ENCODE results near the gene C21orf91. TPM values are rescaled to one million over a fixed set of nuclear protein-coding genes. Genes with fewer than 3 reads are reported as not detected.

The C21orf91 gene
- total RNA-seq, 2 experiments from 2014 or later: 51.8 to 57.9 TPM

- ChIA-PET POLR2A (no interaction called here), CTCF (interaction anchor here (0.9 kb wide), 1 partner anchor 234 kb away, joined by 3 read pairs; the partner anchor contains the start of gene CXADR)
- ATAC-seq: no peak
- H3K36me3 Mint-ChIP-seq (ENCODE audit: low read depth): peaks cover 10% of the 10 kb centered on the region
- no peak overlapping the region for H3K4me3 Mint-ChIP-seq
- no peaks in the 10 kb centered on the region for H3K4me1 Mint-ChIP-seq (ENCODE audit: low read depth)
- no peak for DNase-seq
- no peak overlapping the region for H3K27ac Mint-ChIP-seq
- H3K27me3 Mint-ChIP-seq (ENCODE audit: low read depth): peaks cover 2% of the 10 kb centered on the region
- peaks cover 16% of the 10 kb centered on the region for H3K9me3 Mint-ChIP-seq (ENCODE audit: insufficient read depth)
Observed at GRCh38 chr21:17746920-17747319, 72.2 kb downstream of the C21orf91 start.

GRCh38 chr21:17745086-17745485 is 74.1 kb downstream of the C21orf91 start:
- no peaks in the 10 kb centered on the region for H3K27me3 Mint-ChIP-seq (ENCODE audit: low read depth)
- H3K4me3 Mint-ChIP-seq: no peak overlapping the region
- POLR2A ChIA-PET: no interaction called here
- peaks cover 18% of the 10 kb centered on the region for H3K9me3 Mint-ChIP-seq (ENCODE audit: insufficient read depth)
- no peak for ATAC-seq
- H3K27ac Mint-ChIP-seq: no peak overlapping the region
- peaks cover 10% of the 10 kb centered on the region for H3K36me3 Mint-ChIP-seq (ENCODE audit: low read depth)
- CTCF ChIA-PET: no interaction called here
- no peak for DNase-seq
- peaks cover 4% of the 10 kb centered on the region for H3K4me1 Mint-ChIP-seq (ENCODE audit: low read depth)

GRCh38 chr21:17742940-17743592 is 76.1 kb downstream of the C21orf91 start:
- H3K36me3 Mint-ChIP-seq (ENCODE audit: low read depth): peaks cover 10% of the 10 kb centered on the region
- peaks cover 6% of the 10 kb centered on the region for H3K4me1 Mint-ChIP-seq (ENCODE audit: low read depth)
- H3K27me3 Mint-ChIP-seq (ENCODE audit: low read depth): no peaks in the 10 kb centered on the region
- H3K9me3 Mint-ChIP-seq (ENCODE audit: insufficient read depth): peaks cover 23% of the 10 kb centered on the region
- POLR2A ChIA-PET: no interaction called here
- no peak for ATAC-seq
- CTCF ChIA-PET: no interaction called here
- no peak overlapping the region for H3K27ac Mint-ChIP-seq
- DNase-seq: no peak
- H3K4me3 Mint-ChIP-seq: no peak overlapping the region

- ChIA-PET POLR2A (no interaction called here), CTCF (interaction anchor here (1.5 kb wide), 1 partner anchor 40 kb away, joined by 3 read pairs; no protein-coding TSS in a partner anchor)
- no peak overlapping the region for H3K4me3 Mint-ChIP-seq
Observed at GRCh38 chr21:17742181-17742580, 77.0 kb downstream of the C21orf91 start.

More at GRCh38 chr21:17742181-17742580, 77.0 kb downstream of the C21orf91 start:
- no peak for ATAC-seq
- peaks cover 10% of the 10 kb centered on the region for H3K36me3 Mint-ChIP-seq (ENCODE audit: low read depth)
- no peak overlapping the region for H3K27ac Mint-ChIP-seq
- H3K9me3 Mint-ChIP-seq (ENCODE audit: insufficient read depth): peaks cover 23% of the 10 kb centered on the region
- no peaks in the 10 kb centered on the region for H3K27me3 Mint-ChIP-seq (ENCODE audit: low read depth)
- no peak for DNase-seq
- H3K4me1 Mint-ChIP-seq (ENCODE audit: low read depth): peaks cover 6% of the 10 kb centered on the region

Other genes starting within 250 kb of the C21orf91 start
- 10 to 100 TPM; 40.7 to 43.3 TPM for gene BTG3, start 206.5 kb downstream of the C21orf91 start, total RNA-seq

All from activated CD8-positive, alpha-beta T cell treated with anti-CD3 and anti-CD28 coated beads, Interleukin-2, amount 10 ng/mL, durations not matched to agents 7 days and 5 days (primary cell).